ENCODE results near the gene FYN. TPM values are rescaled to one million over a fixed set of nuclear protein-coding genes. Genes with fewer than 3 reads are reported as not detected.

The FYN gene
- polyA plus RNA-seq, 1 donor from 2014 or later = 45.9 TPM

- H3K4me1 Mint-ChIP-seq = peaks cover 0 to 4% (median 0%) of the 10 kb centered on the region in 3 donors
- H3K36me3 Mint-ChIP-seq = no peaks in the 10 kb centered on the region
- peaks cover 0 to 2% (median 0%) of the 10 kb centered on the region in 3 donors for H3K9me3 Mint-ChIP-seq
- H3K27me3 Mint-ChIP-seq = peaks cover 21% of the 10 kb centered on the region
- no peak overlapping the region for H3K27ac Mint-ChIP-seq
- H3K4me3 Mint-ChIP-seq = no peak overlapping the region
Observed at GRCh38 chr6:111617149-111617548, 256.1 kb downstream of the FYN start.

DNA sequence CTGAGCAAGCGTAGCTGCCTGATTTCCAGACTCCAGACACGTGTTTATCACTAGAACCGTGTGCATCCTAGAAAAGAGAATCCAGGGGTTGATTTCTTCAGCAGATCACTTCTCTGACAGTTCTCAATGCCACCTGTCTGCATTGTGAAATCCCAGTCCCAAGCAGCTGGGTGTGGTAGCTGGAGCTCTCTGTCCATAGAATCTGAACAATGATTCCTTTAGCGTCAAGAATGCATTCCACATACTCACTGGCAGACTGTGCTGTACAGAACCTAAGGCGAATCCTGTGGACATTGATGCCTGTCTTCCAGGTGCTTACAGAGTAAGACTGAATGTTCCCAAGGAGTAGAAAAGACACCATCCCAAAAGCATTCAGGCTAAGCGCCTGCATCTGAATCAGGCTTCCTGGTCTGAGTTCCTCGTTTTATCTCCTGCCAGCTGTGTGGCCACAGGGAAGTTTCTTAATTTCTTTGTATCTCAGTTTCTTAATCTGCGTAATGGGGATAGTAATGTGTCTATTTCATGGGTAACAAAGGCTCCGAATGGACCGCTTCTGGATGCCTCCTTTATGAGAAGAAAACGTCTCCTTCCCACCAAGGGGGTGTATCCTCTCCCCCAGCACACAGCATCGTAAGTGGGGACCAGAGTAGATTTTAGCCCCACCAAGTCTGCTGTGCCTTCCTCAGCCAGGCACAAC lies 257.2 kb downstream of the FYN start:
- Mint-ChIP-seq H3K27me3 (peaks cover 20% of the 10 kb centered on the region), H3K9me3 (peaks cover 0 to 2% (median 2%) of the 10 kb centered on the region in 3 donors), H3K4me3 (no peak overlapping the region), H3K36me3 (no peaks in the 10 kb centered on the region), H3K27ac (no peak overlapping the region), H3K4me1 (peaks cover 0 to 4% (median 0%) of the 10 kb centered on the region in 3 donors)

DNA sequence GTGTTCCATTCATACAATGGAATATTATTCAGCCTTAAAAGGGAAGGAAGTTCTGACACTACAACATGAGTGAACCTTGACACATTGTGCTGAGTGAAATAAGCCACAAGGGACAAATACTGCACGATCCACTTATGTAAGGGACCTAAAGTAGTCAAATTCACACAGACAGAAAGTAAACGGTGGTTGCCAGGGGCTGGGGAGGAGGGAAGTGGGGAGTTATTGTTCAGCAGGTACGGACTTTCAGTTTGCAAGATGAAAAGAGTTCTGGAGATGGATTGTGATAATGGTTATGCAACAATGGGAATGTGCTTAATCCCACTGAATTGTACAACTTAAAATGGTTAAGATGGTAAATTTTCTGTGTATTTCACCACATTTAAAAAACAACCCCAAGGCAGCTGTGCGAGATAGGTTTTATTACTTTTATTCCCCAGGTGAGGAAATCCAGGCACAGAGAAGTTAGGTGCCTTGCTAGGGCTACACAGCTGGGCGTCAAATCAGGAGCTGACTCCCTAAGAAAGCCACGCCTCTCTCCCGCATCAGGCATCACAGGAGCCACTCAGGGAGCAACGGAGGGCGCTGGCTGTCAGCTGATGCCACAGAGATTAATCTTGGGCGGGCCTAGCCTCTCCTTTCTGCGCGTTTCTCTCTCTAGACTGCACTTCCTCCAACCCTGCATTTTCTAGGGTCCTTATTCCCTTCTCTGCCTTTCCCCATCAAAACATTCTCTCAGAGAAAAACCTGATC lies 258.2 kb downstream of the FYN start:
- H3K9me3 Mint-ChIP-seq = peaks cover 0 to 2% (median 2%) of the 10 kb centered on the region in 3 donors
- no peak overlapping the region for H3K4me3 Mint-ChIP-seq
- peaks cover 0 to 4% (median 0%) of the 10 kb centered on the region in 3 donors for H3K4me1 Mint-ChIP-seq
- H3K27me3 Mint-ChIP-seq = peaks cover 17% of the 10 kb centered on the region
- H3K27ac Mint-ChIP-seq = no peak overlapping the region
- H3K36me3 Mint-ChIP-seq = no peaks in the 10 kb centered on the region

- H3K9me3 Mint-ChIP-seq = peaks cover 0 to 2% (median 2%) of the 10 kb centered on the region in 3 donors
- no peaks in the 10 kb centered on the region for H3K36me3 Mint-ChIP-seq
- peaks cover 0 to 4% (median 0%) of the 10 kb centered on the region in 3 donors for H3K4me1 Mint-ChIP-seq
- no peak overlapping the region for H3K27ac Mint-ChIP-seq
- H3K4me3 Mint-ChIP-seq = peak overlapping the region in 1 of 4 donors; percentile 52
- H3K27me3 Mint-ChIP-seq = peaks cover 15% of the 10 kb centered on the region
Observed at GRCh38 chr6:111612379-111612778, 260.9 kb downstream of the FYN start.

- Mint-ChIP-seq H3K36me3 (no peaks in the 10 kb centered on the region), H3K27ac (no peak overlapping the region), H3K4me3 (peak overlapping the region in 1 of 4 donors; percentile 29), H3K4me1 (peaks cover 4 to 9% (median 8%) of the 10 kb centered on the region in 3 donors), H3K9me3 (peaks cover 0 to 2% (median 2%) of the 10 kb centered on the region in 3 donors), H3K27me3 (peaks cover 15% of the 10 kb centered on the region)
Observed at GRCh38 chr6:111610548-111611172, 262.6 kb downstream of the FYN start.

Other genes starting within 250 kb of the FYN start
- not detected for gene CCN6, start 180.7 kb upstream of the FYN start, polyA plus RNA-seq
- 11.6 TPM for gene TUBE1, start 214.0 kb upstream of the FYN start, polyA plus RNA-seq
- gene FAM229B, start 214.1 kb upstream of the FYN start, polyA plus RNA-seq = 2.9 TPM

Data from IgD-negative memory B cell (primary cell).